Gastrocnemius medialis (tissue), 4 donors: Measurements from ENCODE around the gene RAB38.

ENCODE experiments used
- POLR2A ChIP-seq, 2 donors: fragments of 450-650 bp; IDR thresholded peaks; one replicate each; pipeline ENCODE4 v1.6.1; 2017; ENCODE audit warnings: antibody characterized with exemption in 2 of 2, mild to moderate bottlenecking in 2 of 2, moderate library complexity in 2 of 2
- TF ChIP-seq, protein P1 (sequence below), 5 experiments: fragments of 450-650 bp in 3 of 5; fragments of 200-600 bp in 2 of 5; sonication (generic) in 2 of 5; IDR thresholded peaks in 4 of 5; conservative IDR thresholded peaks in 1 of 5; 1 replicate in 4 of 5; 2 replicates in 1 of 5; pipeline ENCODE4 v1.5.1; 2016 to 2019; ENCODE audit warnings: antibody characterized with exemption in 5 of 5, mild to moderate bottlenecking in 3 of 5, moderate library complexity in 3 of 5

DNA sequence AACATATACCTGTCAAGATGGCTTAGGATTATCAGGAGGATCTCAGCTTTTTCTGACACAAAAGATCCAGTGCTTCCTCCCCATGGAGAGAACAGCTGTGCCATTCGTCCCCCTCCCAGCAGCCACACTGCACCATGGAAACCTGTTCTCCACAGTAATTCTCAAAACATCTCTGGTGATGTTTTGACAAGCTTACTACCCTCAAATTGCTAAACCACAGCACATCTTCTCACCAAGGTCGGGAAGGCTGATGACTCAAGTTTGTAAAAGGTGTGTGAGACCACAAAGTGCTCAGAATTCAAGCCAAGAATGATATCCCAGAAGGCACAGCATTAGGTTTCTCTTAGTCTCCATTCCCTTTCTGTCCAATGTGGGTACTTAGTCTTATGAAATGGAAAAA is 3.9 kb upstream of the RAB38 start:
- TF ChIP-seq, protein P1, sequence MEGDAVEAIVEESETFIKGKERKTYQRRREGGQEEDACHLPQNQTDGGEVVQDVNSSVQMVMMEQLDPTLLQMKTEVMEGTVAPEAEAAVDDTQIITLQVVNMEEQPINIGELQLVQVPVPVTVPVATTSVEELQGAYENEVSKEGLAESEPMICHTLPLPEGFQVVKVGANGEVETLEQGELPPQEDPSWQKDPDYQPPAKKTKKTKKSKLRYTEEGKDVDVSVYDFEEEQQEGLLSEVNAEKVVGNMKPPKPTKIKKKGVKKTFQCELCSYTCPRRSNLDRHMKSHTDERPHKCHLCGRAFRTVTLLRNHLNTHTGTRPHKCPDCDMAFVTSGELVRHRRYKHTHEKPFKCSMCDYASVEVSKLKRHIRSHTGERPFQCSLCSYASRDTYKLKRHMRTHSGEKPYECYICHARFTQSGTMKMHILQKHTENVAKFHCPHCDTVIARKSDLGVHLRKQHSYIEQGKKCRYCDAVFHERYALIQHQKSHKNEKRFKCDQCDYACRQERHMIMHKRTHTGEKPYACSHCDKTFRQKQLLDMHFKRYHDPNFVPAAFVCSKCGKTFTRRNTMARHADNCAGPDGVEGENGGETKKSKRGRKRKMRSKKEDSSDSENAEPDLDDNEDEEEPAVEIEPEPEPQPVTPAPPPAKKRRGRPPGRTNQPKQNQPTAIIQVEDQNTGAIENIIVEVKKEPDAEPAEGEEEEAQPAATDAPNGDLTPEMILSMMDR (IDR thresholded peaks at IDR 0.05 in 4 of 5, conservative IDR thresholded peaks at IDR 0.05 in 1 of 5): no peak
- no peak for TF ChIP-seq POLR2A (IDR thresholded peaks at IDR 0.05)
